NCI-H1048 (cell line): ENCODE measurements around the gene CSMD2.

Source experiments
- DNase-seq: peaks from one replicate; lab custom pipeline; 2025; lab: John Stamatoyannopoulos, UW

The CSMD2 gene

GRCh38 chr1:33899746-33900145, 265.3 kb downstream of the CSMD2 start:
- DNase-seq: no peak

DNA sequence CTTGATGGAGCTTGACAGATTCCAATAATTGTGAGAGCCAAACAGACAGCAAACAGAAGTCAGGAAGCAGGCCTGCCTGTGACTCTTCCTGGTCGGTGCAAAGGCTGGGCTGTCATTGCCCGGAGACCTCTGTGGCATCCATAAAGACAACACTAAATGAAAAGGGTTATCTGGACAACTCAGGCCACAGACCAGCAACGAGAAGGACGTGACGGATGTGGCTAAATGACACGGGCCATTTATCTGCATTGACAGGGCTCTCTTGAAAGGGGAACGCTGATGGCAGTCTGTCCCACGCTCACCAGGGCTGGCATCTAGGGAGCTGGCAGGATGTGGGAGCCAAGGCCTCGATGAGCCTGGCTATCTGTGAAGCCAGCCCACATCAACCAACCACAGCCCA, 266.1 kb downstream of the CSMD2 start:
- no peak for DNase-seq

- no peak for DNase-seq
Observed at GRCh38 chr1:33898406-33898805, 266.6 kb downstream of the CSMD2 start.

- no peak for DNase-seq
Observed at GRCh38 chr1:33897092-33897725, 267.8 kb downstream of the CSMD2 start.

- DNase-seq: no peak
Observed at GRCh38 chr1:33895976-33896375, 269.1 kb downstream of the CSMD2 start.

- no peak for DNase-seq
Observed at GRCh38 chr1:33895396-33895795, 269.6 kb downstream of the CSMD2 start.

GRCh38 chr1:33893147-33893830, 271.7 kb downstream of the CSMD2 start:
- no peak for DNase-seq

- DNase-seq: no peak
Observed at GRCh38 chr1:33886496-33886895, 278.5 kb downstream of the CSMD2 start.

DNA sequence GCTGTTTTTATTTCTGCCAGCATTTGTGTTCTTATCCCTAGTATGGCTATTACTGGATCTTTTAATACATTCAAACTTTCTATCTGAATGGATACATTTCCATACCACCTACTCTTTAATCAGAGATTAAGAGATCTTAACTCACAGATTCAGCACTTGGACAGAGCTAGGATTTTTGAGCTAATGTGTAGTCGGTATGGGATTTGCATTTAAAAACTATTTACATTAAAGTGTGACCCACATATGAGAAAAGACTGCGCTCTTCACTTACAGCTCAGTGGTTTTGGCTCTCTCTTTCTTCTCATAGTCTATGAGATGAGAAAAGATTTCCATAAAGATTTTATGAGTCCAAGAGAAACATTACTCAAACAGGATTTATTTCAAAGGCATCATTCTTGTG, 284.7 kb downstream of the CSMD2 start:
- DNase-seq: no peak

GRCh38 chr1:33878392-33878791, 286.6 kb downstream of the CSMD2 start:
- DNase-seq: no peak

DNA sequence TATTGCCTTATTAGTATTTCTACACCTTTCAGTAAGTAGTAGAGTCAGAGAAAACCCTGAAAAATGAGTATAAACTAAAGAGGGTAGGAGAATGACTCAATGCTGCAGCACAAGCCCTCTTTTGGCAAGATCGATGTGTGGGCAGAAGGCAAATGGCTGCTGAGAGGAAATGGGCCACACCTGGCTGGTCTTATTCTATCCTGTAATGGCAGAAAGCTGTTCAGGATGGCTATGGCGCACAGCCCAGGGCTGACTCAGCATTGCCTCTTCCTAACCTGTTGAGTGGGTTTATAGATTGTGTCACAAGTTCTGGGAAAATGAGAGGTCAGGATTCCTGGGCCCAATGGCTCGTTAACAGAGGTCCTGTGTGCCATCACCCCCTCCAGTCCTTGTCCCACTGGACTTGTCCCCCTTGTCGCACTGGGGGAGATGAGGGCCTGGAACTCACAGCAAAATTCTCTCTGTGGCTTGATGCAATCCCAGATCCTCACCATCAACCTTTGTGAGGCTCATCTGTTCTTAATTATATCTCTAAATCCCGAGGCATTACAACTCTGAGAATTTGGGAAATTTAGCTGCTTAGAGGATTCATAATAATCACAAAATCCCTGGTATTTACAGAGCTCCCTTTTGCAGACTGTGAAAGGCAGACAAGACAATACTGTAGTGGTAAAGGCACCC, 287.9 kb downstream of the CSMD2 start:
- DNase-seq: no peak

- no peak for DNase-seq
Observed at GRCh38 chr1:33875862-33876261, 289.2 kb downstream of the CSMD2 start.

- no peak for DNase-seq
Observed at GRCh38 chr1:33874636-33875035, 290.4 kb downstream of the CSMD2 start.

DNA sequence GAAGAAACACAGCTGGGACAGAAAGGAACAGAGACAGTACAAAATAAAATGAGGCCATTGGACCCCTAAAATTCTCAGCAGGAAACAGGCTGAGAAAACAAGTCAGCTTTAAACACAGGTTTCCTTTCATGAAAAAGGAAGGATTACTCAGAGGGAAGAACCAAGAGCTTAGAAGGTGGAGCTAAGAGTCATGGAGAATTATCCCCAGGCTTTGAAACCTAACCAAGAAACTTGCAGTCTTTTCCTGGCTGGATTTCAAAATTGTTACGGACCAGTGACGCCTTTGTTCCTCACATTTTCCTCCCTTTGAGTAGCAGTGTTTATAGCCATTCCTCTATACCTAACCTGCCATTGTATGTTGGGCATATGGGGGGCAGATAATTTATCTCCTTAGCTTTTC, 292.3 kb downstream of the CSMD2 start:
- DNase-seq: no peak

DNA sequence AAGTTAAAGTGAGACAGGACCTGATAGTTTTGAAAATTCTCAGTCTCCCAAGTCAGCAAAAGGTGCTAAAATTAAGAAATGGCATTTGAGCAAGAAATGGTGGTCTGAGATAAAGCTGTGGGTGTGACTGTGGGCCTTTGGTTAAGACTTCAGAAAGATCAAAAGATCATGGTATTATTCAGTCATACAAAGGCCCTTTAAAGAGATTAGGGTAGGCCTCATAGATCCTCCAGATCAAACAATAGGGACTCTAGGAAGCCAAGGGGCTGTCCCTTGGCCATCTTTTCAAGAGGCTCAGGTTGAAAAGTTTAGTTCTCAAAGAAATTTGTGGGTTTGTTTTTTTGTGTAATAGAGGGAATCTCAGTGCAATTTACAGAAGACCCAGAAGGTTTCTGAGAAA, 292.8 kb downstream of the CSMD2 start:
- DNase-seq: no peak

- no peak for DNase-seq
Observed at GRCh38 chr1:33867684-33868083, 297.3 kb downstream of the CSMD2 start.

DNA sequence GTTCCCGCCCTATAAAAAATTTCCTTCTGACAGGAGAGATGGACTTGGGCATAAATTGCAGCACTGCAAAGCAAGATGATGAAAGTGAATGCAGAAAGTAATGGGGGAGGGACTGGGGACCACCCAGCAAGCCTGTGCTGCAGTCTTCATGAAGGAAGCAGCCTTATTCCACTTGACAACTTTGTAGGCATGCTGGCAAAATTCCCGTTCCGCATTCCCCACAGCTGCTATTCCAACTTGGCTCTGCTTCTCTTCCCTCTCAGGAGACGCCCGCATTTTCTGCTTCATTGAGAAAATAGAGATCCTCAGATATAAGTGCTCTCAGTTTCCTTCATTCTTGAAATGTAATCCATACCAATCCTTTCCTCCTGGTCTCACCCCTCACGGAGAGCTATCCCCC, 298.7 kb downstream of the CSMD2 start:
- no peak for DNase-seq

DNA sequence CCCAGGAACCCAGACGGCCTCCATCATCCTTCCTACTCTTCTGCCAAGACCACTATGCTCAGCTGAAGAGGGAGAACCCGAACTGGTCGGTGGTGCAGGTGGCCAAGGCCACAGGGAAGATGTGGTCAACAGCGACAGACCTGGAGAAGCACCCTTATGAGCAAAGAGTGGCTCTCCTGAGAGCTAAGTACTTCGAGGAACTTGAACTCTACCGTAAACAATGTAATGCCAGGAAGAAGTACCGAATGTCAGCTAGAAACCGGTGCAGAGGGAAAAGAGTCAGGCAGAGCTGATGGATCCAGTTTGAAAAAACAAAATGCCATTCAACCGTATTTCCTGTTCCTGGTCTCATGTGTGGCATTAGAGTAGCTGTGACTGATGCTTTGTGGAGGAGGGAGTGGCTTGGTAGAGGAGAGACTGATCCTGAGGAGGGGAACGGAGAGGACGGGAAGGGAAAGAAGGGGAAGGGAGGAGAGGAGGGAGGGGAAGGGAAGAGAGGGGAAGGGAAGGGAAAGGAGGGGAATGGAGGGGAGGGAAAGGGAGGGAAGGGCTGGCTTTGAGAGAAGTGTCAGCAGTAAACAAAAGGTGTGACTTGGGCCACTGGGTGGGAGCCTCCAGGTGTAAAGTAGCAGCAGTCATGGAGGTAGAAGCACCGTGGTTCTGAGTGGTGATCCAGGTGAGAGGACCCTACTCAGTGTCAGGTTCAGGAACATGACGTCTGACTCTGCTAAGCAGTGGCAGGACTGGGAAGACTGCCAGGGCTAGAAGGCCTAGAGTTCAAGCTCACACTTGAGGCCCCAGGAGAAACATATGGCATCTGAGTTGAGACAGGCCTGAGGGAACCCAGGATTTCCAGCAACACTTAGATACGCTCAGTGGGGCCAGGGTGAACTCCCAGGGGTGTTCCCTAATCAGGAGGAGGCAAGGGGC, 300.3 kb downstream of the CSMD2 start:
- no peak for DNase-seq

DNA sequence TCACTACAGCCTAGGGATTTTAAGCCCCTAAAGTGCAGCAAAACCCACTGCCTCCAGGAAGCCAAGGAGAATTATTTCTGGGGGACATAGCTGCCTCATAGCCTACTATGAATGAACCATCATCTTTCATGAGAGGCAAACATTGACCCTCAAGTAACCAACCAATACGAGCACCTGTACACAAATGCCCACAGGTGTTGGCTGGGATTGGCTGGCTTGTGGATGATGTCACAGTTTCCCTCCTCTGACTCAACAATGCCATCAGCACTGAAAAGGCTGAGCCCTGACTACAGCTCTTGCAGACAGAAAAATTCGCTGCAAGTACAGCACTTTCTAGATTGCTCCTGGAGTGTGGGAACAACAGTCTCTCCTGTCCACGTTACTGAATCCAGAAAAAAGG, 301.3 kb downstream of the CSMD2 start, which contains the start of gene HMGB4:
Gene HMGB4, plus strand, starts transcription at position 301 of the 400 bp plus-strand sequence. CDS start 113 bp downstream, outside the sequence.
- no peak for DNase-seq

- no peak for DNase-seq
Observed at GRCh38 chr1:33860671-33861070, 304.4 kb downstream of the CSMD2 start.

- DNase-seq: no peak
Observed at GRCh38 chr1:33854091-33854490, 310.9 kb downstream of the CSMD2 start.

GRCh38 chr1:33853431-33853830, 311.6 kb downstream of the CSMD2 start:
- DNase-seq: no peak
